Activated naive CD8-positive, alpha-beta T cell treated with anti-CD3 and anti-CD28 coated beads, Interleukin-2, amount 10 ng/mL, durations not matched to agents 7 days and 5 days (primary cell): ENCODE measurements around the gene NTN4. TPM values are rescaled to one million over a fixed set of nuclear protein-coding genes. Genes with fewer than 3 reads are reported as not detected.

ENCODE experiments used
- ATAC-seq: fragments of 150-1000 bp; cut with Tn5 transposase; one replicate; pipeline ENCODE4 v1.10.0; 2021; ENCODE audit warnings: low read depth, moderate library complexity
- POLR2A ChIA-PET: fragments of 350-600 bp; sonication (Branson Sonifier 250); formaldehyde crosslinking; loops from one replicate; lab custom pipeline; 2021; ENCODE audit warnings: antibody characterized with exemption; lab: Charles Lee
- DNase-seq: peaks from one replicate; pipeline ENCODE4 v3.0.0; 2021
- H3K27ac Mint-ChIP-seq: one replicate; pipeline ENCODE4 v1.8.0; 2022; ENCODE audit warnings: mild to moderate bottlenecking, mixed read lengths
- H3K27me3 Mint-ChIP-seq: one replicate; pipeline ENCODE4 v1.8.0; 2022; ENCODE audit warnings: mild to moderate bottlenecking, moderate library complexity, mixed read lengths
- H3K36me3 Mint-ChIP-seq: one replicate; pipeline ENCODE4 v1.8.0; 2021; ENCODE audit warnings: mild to moderate bottlenecking, mixed read lengths
- H3K4me1 Mint-ChIP-seq: one replicate; pipeline ENCODE4 v1.8.0; 2021; ENCODE audit warnings: mixed read lengths
- H3K4me3 Mint-ChIP-seq: one replicate; pipeline ENCODE4 v1.8.0; 2022; ENCODE audit warnings: mild to moderate bottlenecking, moderate library complexity, mixed read lengths
- H3K9me3 Mint-ChIP-seq: one replicate; pipeline ENCODE4 v1.8.0; 2021; ENCODE audit warnings: mixed read lengths
- total RNA-seq, 2 experiments: library from RNA; stranded (reverse); gene quantifications; one replicate each; pipeline ENCODE4 v1.2.3, GENCODE V29; 2021

NTN4 gene
- total RNA-seq, 2 experiments from 2014 or later = 0.08 to 0.17 TPM

GRCh38 chr12:95642583-95642982 lies 148.0 kb downstream of the NTN4 start:
- Mint-ChIP-seq H3K4me3 (no peak overlapping the region), H3K36me3 (no peaks in the 10 kb centered on the region), H3K4me1 (peaks cover 2% of the 10 kb centered on the region), H3K9me3 (no peaks in the 10 kb centered on the region), H3K27ac (no peak overlapping the region), H3K27me3 (peaks cover 3% of the 10 kb centered on the region)
- DNase-seq (no peak), ATAC-seq (no peak)
- POLR2A ChIA-PET = no interaction called here

- ATAC-seq (no peak), DNase-seq (no peak)
- no peaks in the 10 kb centered on the region for H3K9me3 Mint-ChIP-seq
- no peak overlapping the region for H3K4me3 Mint-ChIP-seq
- peaks cover 2% of the 10 kb centered on the region for H3K4me1 Mint-ChIP-seq
- H3K27ac Mint-ChIP-seq = no peak overlapping the region
- POLR2A ChIA-PET = no interaction called here
- H3K27me3 Mint-ChIP-seq = peaks cover 2% of the 10 kb centered on the region
- H3K36me3 Mint-ChIP-seq = no peaks in the 10 kb centered on the region
These were observed 149.1 kb downstream of the NTN4 start for GRCh38 chr12:95641299-95641952.

GRCh38 chr12:95640516-95640915 lies 150.0 kb downstream of the NTN4 start:
- DNase-seq (no peak), ATAC-seq (no peak)
- Mint-ChIP-seq H3K27ac (no peak overlapping the region), H3K36me3 (no peaks in the 10 kb centered on the region), H3K4me3 (no peak overlapping the region), H3K4me1 (peaks cover 2% of the 10 kb centered on the region), H3K9me3 (no peaks in the 10 kb centered on the region), H3K27me3 (peaks cover 2% of the 10 kb centered on the region)
- POLR2A ChIA-PET = no interaction called here

GRCh38 chr12:95637471-95638155 lies 153.0 kb downstream of the NTN4 start:
- no peak for ATAC-seq

GRCh38 chr12:95637010-95637409 lies 153.6 kb downstream of the NTN4 start:
- Mint-ChIP-seq H3K27me3 (no peaks in the 10 kb centered on the region), H3K9me3 (no peaks in the 10 kb centered on the region), H3K36me3 (no peaks in the 10 kb centered on the region), H3K4me3 (no peak overlapping the region), H3K27ac (no peak overlapping the region), H3K4me1 (no peaks in the 10 kb centered on the region)
- POLR2A ChIA-PET = no interaction called here
- no peak for DNase-seq
- ATAC-seq = no peak

More at GRCh38 chr12:95637471-95638155, 153.0 kb downstream of the NTN4 start:
- Mint-ChIP-seq H3K9me3 (no peaks in the 10 kb centered on the region), H3K4me3 (no peak overlapping the region), H3K4me1 (no peaks in the 10 kb centered on the region), H3K27me3 (no peaks in the 10 kb centered on the region), H3K36me3 (no peaks in the 10 kb centered on the region), H3K27ac (no peak overlapping the region)
- POLR2A ChIA-PET = no interaction called here
- DNase-seq = no peak

GRCh38 chr12:95634622-95635621 lies 155.6 kb downstream of the NTN4 start:
- no peak for DNase-seq
- POLR2A ChIA-PET = no interaction called here
- no peaks in the 10 kb centered on the region for H3K36me3 Mint-ChIP-seq
- H3K4me1 Mint-ChIP-seq = no peaks in the 10 kb centered on the region
- no peak overlapping the region for H3K27ac Mint-ChIP-seq
- no peak overlapping the region for H3K4me3 Mint-ChIP-seq
- H3K9me3 Mint-ChIP-seq = no peaks in the 10 kb centered on the region
- no peaks in the 10 kb centered on the region for H3K27me3 Mint-ChIP-seq
- no peak for ATAC-seq

GRCh38 chr12:95633732-95634465 lies 156.7 kb downstream of the NTN4 start:
- H3K9me3 Mint-ChIP-seq = no peaks in the 10 kb centered on the region
- H3K27me3 Mint-ChIP-seq = no peaks in the 10 kb centered on the region
- DNase-seq (no peak), ATAC-seq (no peak)
- no peak overlapping the region for H3K27ac Mint-ChIP-seq
- H3K4me1 Mint-ChIP-seq = no peaks in the 10 kb centered on the region
- H3K4me3 Mint-ChIP-seq = no peak overlapping the region
- H3K36me3 Mint-ChIP-seq = no peaks in the 10 kb centered on the region
- POLR2A ChIA-PET = no interaction called here

GRCh38 chr12:95633049-95633731 lies 157.4 kb downstream of the NTN4 start:
- H3K9me3 Mint-ChIP-seq = no peaks in the 10 kb centered on the region
- no peaks in the 10 kb centered on the region for H3K4me1 Mint-ChIP-seq
- no peaks in the 10 kb centered on the region for H3K27me3 Mint-ChIP-seq
- no peaks in the 10 kb centered on the region for H3K36me3 Mint-ChIP-seq
- no peak for ATAC-seq
- DNase-seq = no peak
- no peak overlapping the region for H3K4me3 Mint-ChIP-seq
- no peak overlapping the region for H3K27ac Mint-ChIP-seq
- POLR2A ChIA-PET = no interaction called here

GRCh38 chr12:95630496-95630895 lies 160.1 kb downstream of the NTN4 start:
- H3K27me3 Mint-ChIP-seq = no peaks in the 10 kb centered on the region
- POLR2A ChIA-PET = no interaction called here
- no peak overlapping the region for H3K4me3 Mint-ChIP-seq
- no peaks in the 10 kb centered on the region for H3K9me3 Mint-ChIP-seq
- no peaks in the 10 kb centered on the region for H3K36me3 Mint-ChIP-seq
- DNase-seq (no peak), ATAC-seq (no peak)
- H3K4me1 Mint-ChIP-seq = no peaks in the 10 kb centered on the region
- H3K27ac Mint-ChIP-seq = no peak overlapping the region

GRCh38 chr12:95629392-95629791 lies 161.2 kb downstream of the NTN4 start:
- Mint-ChIP-seq H3K36me3 (no peaks in the 10 kb centered on the region), H3K27me3 (no peaks in the 10 kb centered on the region), H3K4me3 (no peak overlapping the region), H3K9me3 (no peaks in the 10 kb centered on the region), H3K27ac (no peak overlapping the region), H3K4me1 (no peaks in the 10 kb centered on the region)
- no peak for ATAC-seq
- DNase-seq = no peak
- POLR2A ChIA-PET = no interaction called here

GRCh38 chr12:95626854-95627253 lies 163.7 kb downstream of the NTN4 start:
- Mint-ChIP-seq H3K36me3 (no peaks in the 10 kb centered on the region), H3K9me3 (no peaks in the 10 kb centered on the region), H3K4me3 (no peak overlapping the region), H3K4me1 (no peaks in the 10 kb centered on the region), H3K27me3 (no peaks in the 10 kb centered on the region), H3K27ac (no peak overlapping the region)
- POLR2A ChIA-PET = no interaction called here
- ATAC-seq = no peak
- no peak for DNase-seq

- no peak for ATAC-seq
- no peaks in the 10 kb centered on the region for H3K9me3 Mint-ChIP-seq
- POLR2A ChIA-PET = no interaction called here
- H3K27me3 Mint-ChIP-seq = no peaks in the 10 kb centered on the region
- no peak overlapping the region for H3K4me3 Mint-ChIP-seq
- H3K4me1 Mint-ChIP-seq = no peaks in the 10 kb centered on the region
- DNase-seq = no peak
- H3K27ac Mint-ChIP-seq = no peak overlapping the region
- no peaks in the 10 kb centered on the region for H3K36me3 Mint-ChIP-seq
These were observed 165.6 kb downstream of the NTN4 start for GRCh38 chr12:95625012-95625411.
